DMS79 treated with DMSO at 0.1 percent for 48 hours (cell line): ENCODE data around the gene MDN1.

ENCODE experiments used
- DNase-seq: peaks from one replicate; lab custom pipeline; 2025; lab: John Stamatoyannopoulos, UW

Gene MDN1

DNA sequence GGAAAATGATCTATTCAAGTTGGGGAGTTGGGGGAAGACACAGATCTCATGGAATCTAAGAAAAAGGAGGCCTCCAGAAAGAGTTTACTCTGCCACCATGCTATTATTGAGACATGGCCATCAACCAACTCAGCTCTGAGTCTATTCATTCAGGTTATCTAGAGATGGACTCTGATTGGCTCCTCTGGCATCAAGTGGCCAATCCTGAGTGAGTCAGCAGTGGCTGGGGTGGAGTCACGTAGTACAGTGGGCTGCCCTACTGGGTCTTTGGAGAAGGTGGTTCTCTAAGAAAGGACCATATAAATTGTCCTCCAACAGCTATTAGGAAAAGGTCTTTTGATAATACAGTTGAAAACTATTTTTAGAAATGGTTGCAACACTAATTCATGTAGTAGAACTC, 223.1 kb downstream of the MDN1 start:
- no peak for DNase-seq

DNA sequence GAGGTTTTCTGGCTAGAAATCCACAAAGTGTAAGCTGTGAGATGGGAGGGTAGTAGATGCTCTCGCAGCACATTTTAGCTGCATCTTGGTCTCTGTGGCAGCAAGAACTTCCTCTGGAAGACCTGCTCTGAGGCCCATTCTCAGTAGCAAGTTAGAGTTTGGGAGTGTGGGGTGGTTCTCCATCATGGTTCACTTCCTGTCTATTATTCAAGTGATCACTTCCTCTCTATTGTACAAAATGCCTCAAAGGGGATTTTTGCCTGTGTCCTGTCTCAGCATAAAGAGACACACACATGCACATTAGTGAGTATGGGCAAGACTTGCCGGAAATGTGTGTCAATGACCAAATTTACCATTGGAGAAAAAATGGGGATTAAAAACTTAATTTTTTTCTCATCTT, 223.5 kb downstream of the MDN1 start:
- no peak for DNase-seq
